Activated naive CD8-positive, alpha-beta T cell treated with anti-CD3 and anti-CD28 coated beads, Interleukin-2, amount 10 ng/mL, durations not matched to agents 7 days and 5 days (primary cell): ENCODE results near the gene ITGB7. TPM values are rescaled to one million over a fixed set of nuclear protein-coding genes. Genes with fewer than 3 reads are reported as not detected.

Source experiments
- ATAC-seq: fragments of 150-1000 bp; cut with Tn5 transposase; one replicate; pipeline ENCODE4 v1.10.0; 2021; ENCODE audit warnings: low read depth, moderate library complexity
- POLR2A ChIA-PET: fragments of 350-600 bp; sonication (Branson Sonifier 250); formaldehyde crosslinking; loops from one replicate; lab custom pipeline; 2021; ENCODE audit warnings: antibody characterized with exemption; lab: Charles Lee
- DNase-seq: peaks from one replicate; pipeline ENCODE4 v3.0.0; 2021
- H3K27ac Mint-ChIP-seq: one replicate; pipeline ENCODE4 v1.8.0; 2022; ENCODE audit warnings: mild to moderate bottlenecking, mixed read lengths
- H3K27me3 Mint-ChIP-seq: one replicate; pipeline ENCODE4 v1.8.0; 2022; ENCODE audit warnings: mild to moderate bottlenecking, moderate library complexity, mixed read lengths
- H3K36me3 Mint-ChIP-seq: one replicate; pipeline ENCODE4 v1.8.0; 2021; ENCODE audit warnings: mild to moderate bottlenecking, mixed read lengths
- H3K4me1 Mint-ChIP-seq: one replicate; pipeline ENCODE4 v1.8.0; 2021; ENCODE audit warnings: mixed read lengths
- H3K4me3 Mint-ChIP-seq: one replicate; pipeline ENCODE4 v1.8.0; 2022; ENCODE audit warnings: mild to moderate bottlenecking, moderate library complexity, mixed read lengths
- H3K9me3 Mint-ChIP-seq: one replicate; pipeline ENCODE4 v1.8.0; 2021; ENCODE audit warnings: mixed read lengths
- total RNA-seq, 2 experiments: library from RNA; stranded (reverse); gene quantifications; one replicate each; pipeline ENCODE4 v1.2.3, GENCODE V29; 2021

Gene ITGB7
- total RNA-seq, 2 experiments from 2014 or later, result 415 to 420 TPM

DNA sequence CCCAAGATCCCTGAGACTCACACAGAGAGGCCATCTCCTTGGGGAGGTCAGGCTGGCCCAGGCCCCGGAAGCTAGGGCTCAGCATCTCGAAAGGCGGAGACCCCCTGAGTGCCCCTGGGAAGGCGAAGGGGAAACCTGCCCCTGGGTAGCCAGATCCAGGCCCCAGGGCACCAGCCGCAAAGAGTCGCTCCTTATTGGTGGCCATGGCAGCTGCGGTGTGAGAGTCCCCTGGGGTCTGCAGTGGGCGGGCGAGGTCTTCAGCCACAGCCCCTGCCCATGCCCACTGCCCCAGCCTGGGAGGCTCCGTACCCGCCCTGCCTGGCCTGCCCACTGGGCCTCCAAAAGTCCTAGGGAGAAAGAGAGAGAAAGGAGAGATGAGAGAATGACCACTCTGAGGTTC lies 20.3 kb upstream of the ITGB7 start:
- Mint-ChIP-seq H3K4me3 (no peak overlapping the region), H3K9me3 (no peaks in the 10 kb centered on the region), H3K4me1 (peaks cover 44% of the 10 kb centered on the region), H3K36me3 (peaks cover 7% of the 10 kb centered on the region), H3K27me3 (no peaks in the 10 kb centered on the region), H3K27ac (no peak overlapping the region)
- POLR2A ChIA-PET, result no interaction called here
- DNase-seq (no peak), ATAC-seq (no peak)

DNA sequence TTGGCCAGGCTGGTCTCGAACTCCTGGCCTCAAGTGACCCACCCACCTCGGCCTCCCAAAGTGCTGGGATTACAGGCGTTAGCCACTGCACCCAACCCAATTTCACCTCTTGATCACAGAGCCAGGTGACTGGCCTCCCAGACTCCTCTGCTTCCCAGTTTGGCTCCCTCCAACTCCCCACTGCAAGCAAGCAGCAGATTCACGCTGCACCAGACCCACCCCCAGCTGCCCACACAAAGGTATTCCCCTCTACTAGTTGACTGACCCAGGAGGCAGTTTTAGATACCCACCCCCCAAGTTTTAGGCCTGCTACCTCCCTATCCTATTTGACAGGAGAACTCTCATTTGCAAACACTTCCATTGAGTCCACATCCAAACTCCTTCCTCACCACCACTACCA lies 19.8 kb upstream of the ITGB7 start:
- H3K27me3 Mint-ChIP-seq, result no peaks in the 10 kb centered on the region
- DNase-seq (no peak), ATAC-seq (no peak)
- no peaks in the 10 kb centered on the region for H3K9me3 Mint-ChIP-seq
- peaks cover 7% of the 10 kb centered on the region for H3K36me3 Mint-ChIP-seq
- no peak overlapping the region for H3K4me3 Mint-ChIP-seq
- no peak overlapping the region for H3K27ac Mint-ChIP-seq
- POLR2A ChIA-PET, result no interaction called here
- H3K4me1 Mint-ChIP-seq, result peaks cover 48% of the 10 kb centered on the region

DNA sequence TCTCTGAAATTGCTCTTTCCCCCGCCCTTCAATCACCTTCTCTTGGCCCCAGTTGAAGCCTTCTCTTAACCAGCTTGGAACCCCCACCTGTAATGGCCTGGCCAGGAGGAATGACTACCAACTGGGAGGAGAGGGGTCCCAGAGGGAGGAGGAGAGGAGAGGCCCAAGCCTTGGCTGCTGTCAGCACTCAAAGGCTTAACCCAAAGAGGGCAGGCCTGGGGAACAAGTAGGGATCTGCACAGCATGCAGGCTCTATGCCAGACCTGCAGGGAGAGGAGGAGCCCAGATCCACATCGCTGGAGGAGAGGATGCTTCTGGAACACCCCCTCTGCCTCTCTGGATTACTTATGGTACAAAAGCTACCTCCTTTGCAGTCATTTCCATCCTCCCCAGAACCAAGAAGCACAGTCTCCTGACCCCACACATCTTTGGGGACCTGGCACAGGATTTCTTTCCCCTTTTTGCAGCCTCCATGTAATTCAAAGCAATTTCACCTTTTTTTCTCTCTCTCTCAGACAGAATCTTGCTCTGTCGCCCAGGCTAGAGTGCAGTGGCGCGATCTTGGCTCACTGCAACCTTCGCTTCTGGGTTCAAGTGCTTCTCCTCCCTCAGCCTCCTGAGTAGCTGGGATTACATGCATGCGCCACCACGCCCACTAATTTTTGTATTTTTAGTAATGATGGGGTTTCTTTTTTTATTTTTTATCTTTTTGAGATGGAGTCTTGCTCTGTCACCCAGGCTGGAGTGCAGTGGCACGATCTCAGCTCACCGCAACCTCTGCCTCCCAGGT lies 18.8 kb upstream of the ITGB7 start:
- peaks cover 7% of the 10 kb centered on the region for H3K36me3 Mint-ChIP-seq
- peak overlapping the region; percentile 87 for H3K27ac Mint-ChIP-seq
- ATAC-seq (no peak), DNase-seq (no peak)
- no peak overlapping the region for H3K4me3 Mint-ChIP-seq
- peaks cover 49% of the 10 kb centered on the region for H3K4me1 Mint-ChIP-seq
- H3K27me3 Mint-ChIP-seq, result no peaks in the 10 kb centered on the region
- H3K9me3 Mint-ChIP-seq, result no peaks in the 10 kb centered on the region
- POLR2A ChIA-PET, result no interaction called here

DNA sequence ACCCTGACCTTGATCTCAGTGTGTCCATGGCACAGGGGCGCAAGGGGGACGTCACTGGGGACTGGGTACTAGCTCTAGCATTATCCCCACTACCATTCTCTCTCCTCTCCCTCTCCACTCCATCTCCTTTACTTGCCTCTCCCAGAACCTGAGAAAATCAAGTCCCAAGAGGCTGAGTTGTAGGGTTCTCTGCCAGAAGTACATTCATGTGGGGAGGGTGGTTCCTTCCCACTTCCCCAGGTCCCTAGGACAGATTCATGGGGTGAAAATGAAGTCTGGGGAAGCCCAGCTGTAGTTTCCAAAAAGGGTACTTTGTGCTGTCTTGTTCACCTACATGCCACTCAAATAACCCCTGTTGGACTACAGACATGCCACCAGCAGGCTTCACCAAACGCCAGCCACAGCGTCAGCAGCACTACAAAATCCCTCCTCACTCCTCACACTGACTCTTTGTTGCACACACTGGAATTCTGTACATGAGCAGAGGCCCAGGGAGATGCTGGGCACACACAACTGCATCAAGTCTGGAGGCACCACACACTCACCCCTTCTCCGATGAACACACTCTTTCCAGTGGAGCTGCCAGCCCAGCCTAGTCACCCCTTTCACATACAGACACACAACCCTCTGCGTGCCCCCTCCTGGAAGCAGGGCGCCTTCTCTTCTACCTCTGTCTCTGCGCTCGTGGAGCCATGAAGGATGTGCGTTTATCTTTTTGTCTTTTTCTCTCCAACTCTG lies 18.0 kb upstream of the ITGB7 start:
- Mint-ChIP-seq H3K4me3 (peak overlapping the region; percentile 14), H3K9me3 (no peaks in the 10 kb centered on the region), H3K27me3 (no peaks in the 10 kb centered on the region), H3K36me3 (peaks cover 7% of the 10 kb centered on the region), H3K4me1 (peaks cover 50% of the 10 kb centered on the region), H3K27ac (peak overlapping the region; percentile 87)
- no peak for ATAC-seq
- DNase-seq, result no peak
- POLR2A ChIA-PET, result interaction anchor here (1.2 kb wide), 1 partner anchor 42 kb away, joined by 3 read pairs; no protein-coding TSS in a partner anchor

DNA sequence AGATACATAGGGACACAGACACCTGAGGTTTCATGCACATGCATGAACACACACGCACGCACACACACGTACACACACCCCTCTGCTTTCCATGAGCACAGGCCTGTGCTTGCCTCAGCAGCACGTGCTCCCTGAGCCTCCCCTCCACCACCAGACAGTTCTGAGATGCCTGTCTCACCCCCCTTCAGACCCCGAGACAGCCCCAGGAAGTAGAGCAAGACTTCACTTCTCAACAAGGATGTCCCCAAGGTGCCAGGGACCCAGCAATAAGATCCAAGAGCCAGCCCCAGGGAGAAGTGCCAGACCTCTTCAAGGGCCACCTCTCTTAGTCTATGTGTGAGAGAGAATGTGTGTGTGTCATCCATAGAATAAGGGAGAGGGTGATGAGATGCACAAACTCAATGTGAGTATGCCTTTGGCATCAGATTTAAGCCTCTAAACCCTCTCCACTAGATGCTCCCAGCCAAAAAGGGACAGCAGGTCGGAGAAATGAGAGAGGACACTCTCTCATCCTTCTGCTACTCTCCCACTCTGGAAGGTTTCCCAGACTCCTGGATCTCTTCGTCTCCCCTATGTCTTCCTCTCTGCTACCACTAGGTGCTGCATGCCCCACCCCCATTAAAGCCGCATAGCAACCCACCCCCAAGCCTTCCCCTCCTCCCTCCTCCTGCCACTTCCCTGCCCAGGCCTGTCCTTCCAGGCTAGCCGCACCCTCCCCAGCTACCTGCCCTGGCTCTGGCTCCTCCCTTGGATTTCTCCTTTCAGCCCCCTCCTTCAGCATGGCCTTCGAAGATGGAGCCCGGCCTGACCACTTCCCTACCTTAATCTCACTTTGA lies 17.2 kb upstream of the ITGB7 start:
- POLR2A ChIA-PET, result interaction anchor here (0.8 to 2.3 kb wide), 6 partner anchors 9 to 44 kb away, joined by 3 to 8 read pairs (median 3); partner anchors contain the start of gene ESPL1
- peak overlapping the region; percentile 87 for H3K27ac Mint-ChIP-seq
- DNase-seq (peak; percentile 39), ATAC-seq (no peak)
- H3K27me3 Mint-ChIP-seq, result no peaks in the 10 kb centered on the region
- no peaks in the 10 kb centered on the region for H3K9me3 Mint-ChIP-seq
- peaks cover 10% of the 10 kb centered on the region for H3K36me3 Mint-ChIP-seq
- H3K4me1 Mint-ChIP-seq, result peaks cover 50% of the 10 kb centered on the region
- H3K4me3 Mint-ChIP-seq, result peak overlapping the region; percentile 68

DNA sequence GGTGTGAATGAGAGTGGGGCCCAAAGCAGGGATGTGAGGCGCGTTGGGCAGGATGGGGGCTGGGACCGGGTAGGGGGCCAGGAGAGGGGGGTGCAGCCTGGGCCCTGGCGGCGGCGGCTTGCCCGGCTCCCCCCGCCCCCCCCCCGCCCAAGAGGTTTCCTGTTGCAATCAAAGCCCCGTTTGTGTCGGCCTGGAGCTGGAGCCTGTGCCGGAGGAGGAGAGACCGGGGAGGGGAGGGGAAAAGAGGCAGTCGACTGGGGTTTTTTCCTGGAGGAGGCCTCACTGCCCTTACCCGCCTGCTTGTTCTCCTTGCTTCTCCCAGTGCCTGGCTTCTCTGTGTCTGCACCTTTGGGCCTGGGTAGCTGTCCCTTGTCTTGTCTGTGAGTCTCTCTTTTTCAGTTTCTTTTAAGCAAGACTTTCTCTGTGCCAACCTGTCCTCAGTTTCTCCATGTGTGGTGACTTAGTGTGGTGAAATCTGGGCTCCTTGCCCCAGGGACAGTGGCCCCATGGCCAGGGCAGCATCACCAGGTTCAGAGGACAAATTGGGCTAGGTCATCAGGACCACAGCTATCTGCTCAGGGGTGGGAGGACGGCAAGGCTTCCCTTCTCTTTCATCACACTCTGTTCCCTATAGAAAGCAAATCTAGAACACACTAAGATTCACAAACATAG lies 16.5 kb upstream of the ITGB7 start:
- DNase-seq (peak; percentile 51), ATAC-seq (no peak)
- Mint-ChIP-seq H3K9me3 (no peaks in the 10 kb centered on the region), H3K4me1 (peaks cover 51% of the 10 kb centered on the region), H3K36me3 (peaks cover 12% of the 10 kb centered on the region), H3K27me3 (no peaks in the 10 kb centered on the region), H3K4me3 (peak overlapping the region; percentile 80), H3K27ac (peak overlapping the region; percentile 87)
- POLR2A ChIA-PET, result interaction anchor here (0.6 to 2.3 kb wide), 7 partner anchors 10 to 120 kb away, joined by 3 to 8 read pairs (median 3); partner anchors contain the start of genes ESPL1 and SOAT2

DNA sequence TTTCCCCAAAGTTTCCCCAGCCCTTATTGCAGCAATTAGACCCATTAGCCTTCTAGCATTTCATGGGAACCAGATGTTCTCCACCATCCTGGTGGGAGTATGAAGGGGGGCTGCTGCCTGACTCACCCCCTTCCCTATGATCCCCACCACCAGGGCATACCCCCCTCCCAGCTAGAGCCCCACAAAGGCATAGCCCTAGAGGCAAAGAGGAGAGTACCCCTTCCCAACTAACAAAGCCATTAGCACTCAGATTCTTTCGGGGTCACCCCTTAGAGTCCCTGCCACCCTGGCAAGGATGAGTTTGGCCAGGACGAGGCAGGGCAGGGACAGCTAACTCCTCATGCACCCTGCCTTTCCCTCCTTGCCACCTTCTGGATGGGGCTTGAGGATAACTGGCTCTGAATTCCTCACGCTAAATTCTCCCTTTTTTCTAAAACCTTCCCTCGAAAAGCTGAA lies 15.8 kb upstream of the ITGB7 start:
- H3K27me3 Mint-ChIP-seq, result no peaks in the 10 kb centered on the region
- POLR2A ChIA-PET, result interaction anchor here (1.0 to 2.3 kb wide), 4 partner anchors 9 to 29 kb away, joined by 3 to 8 read pairs (median 3); a partner anchor contains a TSS
- peak; percentile 33 for DNase-seq
- H3K9me3 Mint-ChIP-seq, result no peaks in the 10 kb centered on the region
- no peak for ATAC-seq
- H3K4me1 Mint-ChIP-seq, result peaks cover 55% of the 10 kb centered on the region
- peak overlapping the region; percentile 86 for H3K27ac Mint-ChIP-seq
- peaks cover 12% of the 10 kb centered on the region for H3K36me3 Mint-ChIP-seq
- peak overlapping the region; percentile 80 for H3K4me3 Mint-ChIP-seq

DNA sequence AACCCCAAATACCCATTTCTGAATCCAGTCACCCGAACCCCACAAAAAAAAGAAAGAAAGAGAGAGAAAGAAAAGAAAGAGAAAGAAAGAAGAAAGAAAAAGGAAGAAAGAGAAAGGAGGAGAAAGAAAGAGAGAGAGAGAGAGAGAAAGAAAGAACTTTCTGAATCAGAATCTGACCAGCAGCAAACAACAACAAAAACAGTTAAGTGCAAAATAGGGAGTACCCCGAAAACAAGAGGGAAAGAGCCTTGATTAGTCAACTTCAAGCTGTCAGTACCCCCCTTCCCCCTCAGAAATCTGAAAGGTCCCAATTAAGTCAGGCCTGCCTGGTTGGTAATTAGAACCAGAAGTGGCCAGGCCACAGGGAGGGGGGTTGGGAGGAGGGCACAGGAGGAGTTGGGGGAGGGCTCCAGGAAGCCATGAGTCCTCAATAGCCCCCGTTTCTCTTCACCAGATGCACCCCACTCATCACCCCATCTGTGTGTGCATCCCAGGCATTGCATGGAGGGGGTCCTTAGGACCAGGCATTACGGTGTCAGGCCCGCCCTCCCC lies 15.2 kb upstream of the ITGB7 start:
- Mint-ChIP-seq H3K27ac (peak overlapping the region; percentile 86), H3K27me3 (no peaks in the 10 kb centered on the region), H3K9me3 (no peaks in the 10 kb centered on the region), H3K36me3 (peaks cover 12% of the 10 kb centered on the region), H3K4me3 (peak overlapping the region; percentile 80), H3K4me1 (peaks cover 60% of the 10 kb centered on the region)
- POLR2A ChIA-PET, result interaction anchor here (1.4 to 2.3 kb wide), 2 partner anchors 14 to 30 kb away, joined by 3 to 8 read pairs; a partner anchor contains a TSS
- DNase-seq (peak; percentile 33), ATAC-seq (no peak)

DNA sequence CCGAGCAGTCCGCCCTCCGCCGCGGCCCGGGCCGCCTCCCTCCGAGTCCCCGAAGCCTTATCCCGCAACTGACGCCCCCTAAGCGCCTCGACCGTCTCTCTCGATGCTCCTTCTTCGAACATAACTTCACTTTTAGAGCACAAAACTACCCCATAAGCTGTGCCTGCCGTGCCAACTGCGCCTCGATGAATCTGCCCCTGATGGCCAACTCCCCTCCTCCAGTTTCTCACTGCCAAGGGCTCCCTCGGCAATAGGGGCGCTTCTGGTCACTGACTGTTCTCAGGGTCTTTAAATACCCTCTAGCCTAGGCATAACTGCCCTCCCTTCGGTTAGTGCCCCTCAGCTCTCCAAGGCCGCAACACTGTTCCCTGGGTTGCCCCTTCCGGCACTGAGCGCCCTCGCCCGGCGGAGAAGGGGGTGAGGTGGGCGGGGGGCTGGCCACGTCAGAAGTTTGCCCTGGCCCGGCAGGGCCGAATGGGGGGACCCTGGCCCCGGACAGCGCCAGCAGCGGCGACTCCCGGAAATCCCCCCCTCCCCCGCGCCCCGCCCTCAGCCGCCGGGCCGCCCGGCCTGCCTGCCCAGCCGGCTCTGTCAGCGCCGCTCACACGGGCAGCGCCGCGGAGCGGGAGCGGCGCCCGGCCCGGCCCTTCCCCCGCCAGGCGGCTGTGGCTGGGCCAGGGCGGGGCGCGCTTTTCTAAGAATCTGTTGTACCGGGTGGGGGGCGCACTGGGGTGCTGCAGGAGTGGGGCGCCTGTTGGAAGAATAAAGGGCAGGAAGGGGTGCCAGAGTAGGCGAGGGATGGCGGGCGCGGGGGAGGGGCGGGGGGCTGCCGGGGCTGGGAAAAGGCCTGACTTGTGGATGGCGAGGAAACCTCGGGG lies 14.4 kb upstream of the ITGB7 start:
- DNase-seq, result peak; percentile 77
- H3K36me3 Mint-ChIP-seq, result peaks cover 5% of the 10 kb centered on the region
- H3K9me3 Mint-ChIP-seq, result no peaks in the 10 kb centered on the region
- no peaks in the 10 kb centered on the region for H3K27me3 Mint-ChIP-seq
- peak; percentile 20 for ATAC-seq
- peaks cover 63% of the 10 kb centered on the region for H3K4me1 Mint-ChIP-seq
- H3K27ac Mint-ChIP-seq, result peak overlapping the region; percentile 96
- H3K4me3 Mint-ChIP-seq, result peak overlapping the region; percentile 89
- POLR2A ChIA-PET, result interaction anchor here (0.7 to 4.4 kb wide), 8 partner anchors 12 to 103 kb away, joined by 3 to 45 read pairs (median 8); partner anchors contain the start of genes AAAS and PFDN5

DNA sequence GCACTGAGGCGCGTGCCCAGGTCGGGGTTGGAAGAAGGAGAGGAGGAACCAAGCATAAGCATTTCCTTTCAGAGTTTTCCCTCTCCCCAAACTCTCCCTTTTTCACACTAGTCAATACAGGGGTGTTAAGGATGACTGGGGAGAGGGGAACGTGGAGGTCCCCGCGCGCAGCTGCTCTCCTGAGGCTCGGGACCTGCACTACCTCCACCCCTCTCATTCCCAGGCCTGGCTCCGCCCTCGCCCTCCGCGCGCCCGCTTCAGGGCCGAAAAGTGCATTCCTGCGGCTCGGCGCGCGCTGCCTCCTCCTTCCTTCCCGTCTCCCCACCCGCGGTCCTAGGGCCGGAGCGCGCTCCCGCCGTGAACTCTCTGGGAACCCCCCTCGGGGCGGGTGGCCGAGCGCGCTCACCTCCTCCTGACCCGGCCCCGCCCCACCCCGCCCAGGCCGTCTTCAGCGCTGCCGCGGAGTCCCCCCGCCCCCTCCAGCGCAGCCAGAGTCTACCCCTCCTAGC lies 13.7 kb upstream of the ITGB7 start:
- DNase-seq, result peak; percentile 87
- H3K9me3 Mint-ChIP-seq, result no peaks in the 10 kb centered on the region
- peak overlapping the region; percentile 89 for H3K4me3 Mint-ChIP-seq
- ATAC-seq, result peak; percentile 62
- H3K27ac Mint-ChIP-seq, result peak overlapping the region; percentile 96
- H3K27me3 Mint-ChIP-seq, result no peaks in the 10 kb centered on the region
- peaks cover 10% of the 10 kb centered on the region for H3K36me3 Mint-ChIP-seq
- POLR2A ChIA-PET, result interaction anchor here (0.6 to 4.4 kb wide), 18 partner anchors 10 to 288 kb away, joined by 3 to 48 read pairs (median 8); partner anchors contain the start of genes AAAS, CSAD, ESPL1 and MYG1
- H3K4me1 Mint-ChIP-seq, result peaks cover 70% of the 10 kb centered on the region
